NB4 (cell line): ENCODE data around the gene RSPH1.

ENCODE experiments used
- CTCF ChIP-seq: IDR thresholded peaks from one replicate; pipeline ENCODE4 v1.5.1; 2012; ENCODE audit warnings: low read depth, low read length
- MAX ChIP-seq: IDR thresholded peaks from 2 replicates; pipeline ENCODE4 v1.6.1; 2011; ENCODE audit warnings: low read depth, low read length
- MYC ChIP-seq: IDR thresholded peaks from 2 replicates; pipeline ENCODE4 v1.6.1; 2011; ENCODE audit warnings: low read depth, low read length
- POLR2A ChIP-seq: IDR thresholded peaks from 2 replicates; pipeline ENCODE4 v1.6.1; 2011; ENCODE audit warnings: mild to moderate bottlenecking; ENCODE audit not compliant: insufficient read length; ENCODE audit errors: extremely low read depth

- no peak for TF ChIP-seq CTCF
- TF ChIP-seq MAX = no peak
- TF ChIP-seq POLR2A = no peak
- TF ChIP-seq MYC = no peak
Measured at GRCh38 chr21:42532466-42533181, 36.6 kb upstream of the RSPH1 start.
